Measurements from ENCODE around the gene SLC4A1.
A peak's percentile ranks its signal among the peaks of the same experiment; 100 is the strongest.

The SLC4A1 gene

DNA sequence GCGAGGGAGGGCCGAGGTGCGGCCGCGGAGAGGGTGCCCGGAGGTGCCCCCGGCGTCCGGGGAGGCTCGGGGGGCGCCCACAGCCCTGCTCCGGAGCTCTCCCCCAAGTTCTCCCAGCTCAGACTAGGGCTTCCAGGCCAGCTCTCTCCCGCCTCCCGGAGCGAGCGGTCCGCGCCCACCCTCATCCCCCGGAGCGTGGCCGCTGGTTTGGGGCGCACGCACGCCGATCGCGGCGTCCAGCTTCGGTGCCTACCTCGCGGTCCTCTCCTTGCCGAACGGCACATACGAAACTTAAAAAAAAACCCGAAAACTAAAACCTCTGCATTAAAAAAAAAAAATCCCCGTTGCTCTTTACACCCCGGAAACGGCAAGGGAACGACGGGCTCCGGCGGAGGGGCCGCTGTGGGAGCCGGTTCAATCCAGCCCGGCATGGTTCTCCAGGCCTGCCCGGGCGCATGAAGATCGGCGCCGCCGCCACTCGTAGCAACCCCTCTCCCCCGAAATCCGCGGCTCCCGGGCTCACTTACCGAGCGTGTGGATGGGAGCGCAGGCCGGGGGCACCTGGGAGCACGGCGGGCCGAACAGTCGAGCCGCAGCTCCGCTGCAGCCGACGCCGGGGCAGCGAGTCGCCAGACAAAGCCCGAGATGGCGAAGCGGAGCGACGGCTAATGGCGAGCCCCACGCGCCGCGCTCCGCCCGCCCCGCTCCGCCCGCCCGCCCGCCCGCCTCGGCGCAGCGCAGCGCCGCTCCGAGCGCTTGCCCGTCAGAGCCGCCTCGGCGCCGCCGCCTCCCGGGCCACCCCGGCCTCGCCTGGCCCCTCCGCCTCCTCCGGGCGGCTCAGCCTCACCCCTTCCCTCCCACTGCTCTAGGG is 47.5 kb downstream of the SLC4A1 start:
- DNase-seq (ENCODE audit: low spot score) = no peak

DNA sequence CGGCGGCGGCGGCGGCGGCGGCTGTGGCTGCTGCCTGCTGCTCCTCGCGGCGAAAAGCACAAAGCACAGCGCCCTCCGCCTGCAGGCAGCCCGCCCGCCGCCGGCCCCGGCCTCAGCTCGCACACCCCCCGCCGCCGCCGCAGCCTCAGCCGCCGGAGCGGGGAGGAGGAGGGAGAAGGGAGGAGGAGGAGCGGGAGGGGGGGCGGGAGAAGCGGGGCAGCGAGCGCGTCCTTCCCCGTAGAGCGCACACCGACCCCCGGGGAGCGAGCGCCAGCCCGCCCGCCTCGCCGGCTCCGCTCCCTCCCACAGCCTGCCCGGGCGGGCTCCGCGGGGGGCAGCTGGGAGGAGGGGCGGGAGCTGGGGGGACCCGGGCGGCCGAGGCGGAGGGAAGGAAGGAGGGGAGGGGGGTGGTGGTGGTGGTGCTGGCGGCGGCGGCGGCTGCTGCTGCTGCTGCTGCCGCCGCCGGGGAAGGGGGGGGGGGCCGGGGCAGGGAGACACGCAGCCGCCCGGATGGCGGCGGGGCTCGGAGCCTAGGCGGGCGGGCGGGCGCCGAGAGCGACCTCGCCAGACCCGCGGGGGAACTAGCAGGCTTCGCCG is 48.2 kb downstream of the SLC4A1 start, which contains the start of gene UBTF:
UBTF (minus strand) TSS at position 60 of the 597 bp plus-strand sequence. CDS start 1,446 bp downstream, outside the sequence.
- peak; percentile 44 for DNase-seq (ENCODE audit: low spot score)

DNA sequence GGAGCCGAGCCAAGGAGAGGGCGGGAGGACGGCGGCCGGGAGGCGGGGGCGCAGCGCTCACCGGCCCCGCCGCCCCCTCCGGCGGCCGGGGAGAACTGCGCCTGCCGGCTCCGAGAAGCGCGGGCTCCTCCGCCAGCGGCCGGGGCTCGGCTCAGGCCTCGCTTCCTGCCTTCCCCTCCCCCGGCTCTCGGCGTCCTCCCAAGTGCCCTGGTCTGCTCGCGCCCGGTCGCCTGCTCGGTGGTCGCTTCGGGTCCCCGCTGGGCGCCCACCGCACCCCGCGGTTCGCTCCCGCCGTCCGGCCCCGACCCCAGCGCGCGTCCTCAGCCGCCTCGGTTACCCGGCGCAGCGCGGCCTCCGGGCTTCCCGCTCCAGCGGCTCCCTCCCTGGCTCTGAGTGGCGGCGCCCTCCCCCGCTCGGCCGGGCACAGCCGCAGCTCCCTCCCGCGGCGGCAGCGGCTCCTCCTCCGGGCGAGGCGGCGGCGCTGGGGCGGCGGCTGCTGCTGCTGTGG is 48.8 kb downstream of the SLC4A1 start:
- DNase-seq (ENCODE audit: low spot score) = no peak

DNA sequence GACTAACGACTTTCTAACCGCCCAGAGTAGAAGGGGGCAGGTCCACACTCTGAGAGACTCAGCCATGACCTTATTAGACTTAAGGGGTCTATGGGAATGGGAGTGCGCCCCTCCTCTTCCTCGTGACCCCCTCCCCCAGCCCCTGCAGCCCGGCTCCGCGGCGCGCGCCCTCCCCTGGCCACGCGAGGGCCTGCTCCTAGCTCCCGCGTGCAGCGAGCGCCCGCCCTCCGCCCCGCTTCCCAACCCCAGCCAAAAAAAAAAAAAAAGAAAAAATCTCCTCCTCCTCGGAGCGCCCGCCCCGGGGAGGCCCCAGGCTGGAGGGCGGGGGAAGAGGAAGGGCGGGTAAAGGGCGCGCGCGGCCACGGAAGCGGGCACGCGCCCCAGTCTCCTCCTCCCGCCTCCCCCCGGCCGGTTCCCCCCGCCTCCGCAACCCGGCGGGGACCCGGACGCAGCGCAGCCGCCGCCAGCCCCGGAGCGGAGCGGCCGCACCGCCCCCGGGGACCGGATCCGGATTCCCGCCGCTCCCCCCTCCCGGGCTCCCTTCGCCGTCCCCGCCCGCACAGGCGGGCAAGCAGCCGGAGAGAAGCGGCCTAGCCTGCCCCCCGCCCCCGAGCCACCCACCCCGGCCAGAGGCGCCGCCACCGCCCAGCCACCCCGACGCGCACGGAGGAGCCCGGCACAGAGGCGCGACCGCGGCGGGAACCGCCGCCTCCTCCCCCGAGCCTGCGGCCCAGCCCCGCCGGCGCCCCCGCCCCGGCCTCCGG is 49.4 kb downstream of the SLC4A1 start:
- peak; percentile 76 for DNase-seq (ENCODE audit: low spot score)

DNA sequence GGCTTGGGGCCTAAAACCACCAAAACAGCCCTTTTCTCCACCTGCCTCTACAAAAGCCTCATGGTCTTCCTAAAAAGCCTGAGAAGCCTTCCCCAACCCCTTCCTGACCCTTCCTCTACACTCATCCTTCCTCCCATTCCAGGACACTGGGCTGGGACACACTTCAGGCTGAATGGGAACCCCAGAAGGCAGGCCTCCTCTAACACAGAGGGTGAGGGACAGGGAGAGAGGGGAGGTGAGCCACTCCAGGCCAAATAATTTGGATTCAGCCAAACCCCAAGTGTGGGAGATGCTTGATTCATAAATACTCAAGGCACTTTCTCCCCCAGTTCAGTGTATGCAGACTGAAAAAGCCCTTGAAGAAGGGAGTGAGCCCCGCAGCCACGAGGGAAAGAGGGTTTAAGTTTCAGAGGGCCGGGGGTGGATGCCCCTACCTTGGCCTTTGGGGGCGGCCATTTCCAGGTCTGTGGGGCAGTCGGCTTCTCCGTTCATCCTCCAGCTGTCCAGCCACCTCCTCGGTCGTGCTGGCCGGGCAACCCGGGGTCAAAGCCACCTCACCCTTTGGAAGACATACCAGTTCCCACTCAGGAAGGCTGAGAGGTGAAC is 50.1 kb downstream of the SLC4A1 start:
- no peak for DNase-seq (ENCODE audit: low spot score)

DNA sequence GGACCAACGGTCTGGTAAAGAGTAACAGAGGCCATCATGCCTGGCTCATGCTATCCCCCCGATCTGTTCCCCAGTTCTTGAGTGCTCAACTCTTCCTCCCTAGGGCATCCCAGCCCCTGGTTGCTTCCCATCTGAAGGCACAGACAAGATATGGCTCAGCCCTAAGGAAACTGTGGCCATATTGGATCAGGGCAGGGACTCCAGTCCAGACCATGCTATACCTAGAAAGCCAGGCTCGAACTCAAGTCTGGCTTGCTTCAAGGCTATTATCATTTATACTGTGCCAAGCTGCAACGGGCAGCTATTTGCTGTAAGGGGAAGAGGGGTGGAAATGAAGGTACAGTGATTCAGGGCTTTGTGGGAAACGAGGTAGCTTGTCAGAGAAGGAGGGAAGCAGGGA is 51.2 kb downstream of the SLC4A1 start:
- DNase-seq (ENCODE audit: low spot score) = no peak

DNA sequence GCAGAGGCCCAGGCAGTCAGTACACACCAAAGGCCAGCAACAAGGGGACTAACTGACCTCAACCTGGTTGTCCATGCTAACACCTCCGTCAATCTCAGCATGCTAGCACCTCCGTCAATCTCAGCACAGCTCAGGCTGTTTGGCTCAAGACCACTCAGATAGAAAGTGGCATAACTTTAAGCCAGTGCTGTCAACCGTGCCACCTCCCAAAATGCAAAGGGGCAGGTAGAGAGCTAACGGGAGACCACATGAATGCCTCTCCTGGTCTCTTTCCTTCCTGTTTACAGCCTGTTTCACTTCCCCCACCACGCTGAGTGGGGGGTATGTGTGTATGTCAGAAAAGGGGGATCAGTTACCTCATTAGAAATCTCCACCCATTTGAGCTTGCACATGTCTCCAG is 51.8 kb downstream of the SLC4A1 start:
- DNase-seq (ENCODE audit: low spot score) = no peak

DNA sequence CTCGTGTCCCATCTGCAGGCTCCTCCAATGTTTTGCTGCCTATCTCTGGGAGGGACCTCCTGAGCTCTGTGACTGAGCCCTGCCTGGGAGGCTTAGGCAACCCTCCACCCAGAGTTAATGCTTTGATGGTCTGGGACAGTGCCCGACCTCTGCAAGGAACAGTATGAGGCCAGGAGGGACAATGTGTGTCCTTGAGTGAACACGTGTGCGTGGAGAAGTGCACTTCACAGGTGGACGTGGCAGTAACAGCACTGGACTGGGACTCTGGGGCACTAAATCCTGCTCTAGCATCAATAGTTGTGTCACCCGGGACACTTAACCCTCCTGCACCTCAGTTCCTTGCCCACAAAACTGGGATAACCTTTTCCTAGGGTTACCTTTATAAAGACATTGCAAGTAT is 53.0 kb downstream of the SLC4A1 start:
- DNase-seq (ENCODE audit: low spot score) = no peak

DNA sequence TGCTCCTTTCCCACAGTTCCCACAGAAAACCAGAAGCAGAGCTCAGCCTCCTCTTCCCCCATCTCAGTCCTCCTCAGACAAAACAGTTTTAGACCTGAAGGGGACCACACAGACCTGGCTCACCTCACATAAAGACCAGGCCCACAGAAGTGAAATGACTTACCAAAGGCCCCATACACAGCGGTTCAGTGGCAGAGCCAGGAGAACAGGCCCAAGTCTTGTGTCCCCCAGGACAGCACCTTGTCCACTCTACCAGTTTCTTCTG is 53.8 kb downstream of the SLC4A1 start:
- DNase-seq (ENCODE audit: low spot score) = no peak

DNA sequence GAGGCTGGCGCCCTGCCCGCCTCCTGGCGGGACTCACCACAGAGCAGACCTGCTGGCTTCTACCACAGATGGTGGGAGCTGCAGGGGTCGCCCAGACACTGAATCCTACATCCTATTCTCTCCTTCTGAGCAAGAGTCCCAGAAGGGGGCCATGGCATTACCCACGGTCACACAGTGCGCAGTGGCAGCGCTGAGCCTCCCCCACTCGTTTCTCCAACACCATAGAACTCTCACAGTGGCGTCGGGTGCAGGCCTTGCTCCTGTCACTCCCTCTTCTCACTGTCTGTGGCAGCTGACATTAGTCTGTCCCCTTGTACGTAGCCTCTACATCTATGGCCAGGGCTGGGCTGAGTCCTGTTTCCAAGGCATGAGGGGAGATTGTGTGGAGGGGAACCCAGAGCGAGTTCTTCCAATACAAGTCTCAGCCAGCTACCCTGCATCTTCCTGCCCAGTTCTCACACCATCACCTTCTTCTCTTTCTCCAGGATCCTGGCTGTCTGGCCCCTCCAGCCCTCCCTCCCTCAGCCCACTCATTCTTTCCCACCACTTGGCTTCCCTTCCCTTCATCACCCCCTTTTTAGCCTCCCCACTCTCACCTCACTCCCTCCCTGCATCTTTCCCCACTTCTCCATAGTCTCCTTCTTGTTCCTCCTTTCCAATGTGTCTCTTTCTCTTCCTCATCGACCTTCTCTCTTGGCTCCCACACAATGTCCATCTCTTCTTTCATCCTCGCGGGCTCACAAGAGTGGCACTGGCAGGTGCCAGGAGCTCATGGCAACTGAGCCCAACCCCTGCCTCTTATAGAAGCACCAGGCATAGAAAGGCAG is 54.3 kb downstream of the SLC4A1 start:
- DNase-seq (ENCODE audit: low spot score) = no peak

DNA sequence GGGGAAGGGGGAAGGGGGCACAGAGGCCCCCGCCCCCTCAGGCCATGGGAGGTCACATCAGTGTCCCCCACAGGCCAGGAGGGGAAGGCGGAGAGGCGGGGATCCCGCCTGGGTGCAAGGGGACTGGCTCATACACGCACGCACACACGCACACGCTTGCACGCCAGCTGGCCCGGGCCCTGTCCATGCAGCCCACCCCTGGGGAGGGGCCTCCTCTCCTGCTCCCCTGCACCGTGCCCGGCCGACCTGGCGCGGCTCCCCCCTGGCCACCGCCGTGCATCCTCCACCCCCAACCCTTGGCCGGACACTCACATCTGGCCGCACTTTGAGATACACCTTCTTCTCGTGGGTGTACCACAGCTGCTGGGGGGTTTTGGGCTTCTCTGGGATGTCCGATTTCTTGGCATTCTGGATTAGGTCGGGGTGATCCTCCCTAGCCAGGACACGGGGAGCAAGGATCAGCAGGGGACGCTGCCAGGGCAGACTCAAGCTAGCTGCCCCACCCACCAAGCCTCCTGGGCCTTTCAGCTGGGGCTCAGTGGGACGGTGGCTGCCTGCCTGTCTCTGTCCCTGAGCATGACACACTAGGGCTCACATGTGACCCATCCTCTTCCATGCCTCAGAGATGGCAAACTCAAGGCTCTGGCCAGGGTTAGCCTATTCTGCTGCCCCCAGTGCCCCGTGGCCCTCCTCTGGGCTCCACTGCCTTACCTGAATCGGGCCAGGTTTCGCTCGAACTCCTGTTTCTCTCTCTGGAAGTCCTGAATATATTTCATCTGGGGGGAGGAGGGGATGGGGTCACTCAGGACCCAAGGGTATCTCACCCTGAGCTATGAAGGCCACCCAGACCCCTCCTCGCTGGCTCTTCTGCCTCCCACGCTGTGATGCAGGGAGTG is 55.2 kb downstream of the SLC4A1 start:
- no peak for DNase-seq (ENCODE audit: low spot score)

DNA sequence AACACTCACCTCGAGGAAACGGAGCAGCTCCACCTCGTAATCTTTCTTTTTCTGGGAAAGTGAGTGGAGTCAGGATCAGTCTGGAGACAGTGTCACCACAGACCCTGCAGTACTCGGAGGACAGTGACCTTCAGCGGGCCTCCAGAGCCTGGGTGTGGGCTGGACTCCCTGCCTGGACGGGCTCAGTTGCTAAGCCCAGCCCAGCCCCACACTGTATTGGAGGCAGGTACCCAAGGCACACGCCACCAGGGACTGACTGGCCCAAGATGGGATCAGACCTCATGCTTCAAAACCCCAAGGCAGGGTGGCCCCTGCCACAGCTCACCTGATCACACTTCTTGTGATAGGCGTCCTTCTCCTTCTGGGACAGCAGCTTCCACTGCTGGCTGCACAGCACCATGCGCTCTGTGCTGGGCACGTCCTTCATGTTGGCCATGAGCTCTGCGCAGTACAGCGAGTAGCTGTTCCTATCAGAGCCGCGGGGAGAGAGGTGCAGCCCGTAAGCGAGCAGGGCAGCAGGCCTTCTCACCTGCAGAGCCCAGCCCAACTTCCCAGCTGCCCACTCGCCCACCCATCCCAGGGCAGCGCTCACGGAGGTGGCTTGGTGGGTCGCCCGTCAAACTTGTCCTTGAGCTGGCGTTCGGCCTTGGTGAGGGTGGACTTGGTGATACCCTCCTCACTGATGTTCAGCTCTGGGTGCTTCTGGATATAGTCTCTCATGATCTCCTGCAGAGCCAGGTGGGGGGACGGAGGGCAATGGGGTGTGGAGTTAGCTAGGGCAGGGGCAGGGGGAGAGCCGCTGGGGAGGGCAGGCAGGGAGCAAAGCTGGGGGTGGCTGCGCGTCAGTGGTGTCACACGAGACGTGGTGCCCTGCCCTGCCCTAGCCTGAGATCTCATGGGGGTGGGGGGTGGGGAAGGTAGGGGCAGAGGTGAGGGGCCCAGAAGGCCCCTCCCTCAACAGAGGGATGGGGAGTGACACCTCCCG is 56.4 kb downstream of the SLC4A1 start:
- DNase-seq (ENCODE audit: low spot score) = no peak

DNA sequence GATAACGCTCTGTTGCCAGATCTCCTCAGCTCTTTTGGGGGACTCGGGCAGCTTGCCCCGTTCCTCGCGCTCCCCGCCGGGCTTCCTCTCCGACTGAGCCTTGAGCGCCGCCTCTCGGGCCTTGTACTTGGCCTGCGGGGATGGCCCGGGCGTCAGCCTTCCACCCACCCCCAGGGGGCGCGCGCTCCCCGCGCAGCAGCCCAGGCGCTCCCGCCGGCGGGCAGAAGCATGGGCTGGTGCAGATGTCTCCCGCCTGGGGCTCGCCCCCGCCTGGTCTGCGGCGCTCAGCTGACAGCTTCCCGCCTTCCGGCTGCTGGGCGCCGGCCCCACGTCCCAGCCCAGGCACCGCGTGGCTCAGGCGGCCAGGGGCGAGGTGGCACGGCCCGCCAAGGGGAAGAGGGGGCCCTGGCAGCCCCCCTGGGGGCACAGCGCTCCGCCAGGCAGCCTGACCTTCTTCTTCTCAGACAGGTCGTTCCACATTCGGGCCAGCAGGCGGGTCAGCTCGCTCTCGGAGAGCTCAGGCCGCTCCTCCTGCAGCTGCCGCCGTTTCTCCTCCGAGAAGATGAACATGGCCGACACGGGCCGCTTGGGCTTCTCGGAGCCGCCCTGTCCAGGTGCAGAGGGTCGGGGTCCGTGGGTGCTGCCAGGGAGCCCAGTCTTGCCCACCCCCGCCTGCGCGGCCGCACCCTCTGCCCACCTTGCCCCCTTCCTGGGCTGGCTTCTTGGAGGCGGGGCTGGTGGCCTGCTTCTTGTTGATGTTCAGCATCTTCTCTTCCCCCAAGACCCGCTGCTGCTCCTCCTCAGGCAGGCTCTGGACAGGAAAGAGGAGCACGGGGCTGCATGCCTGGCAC is 57.4 kb downstream of the SLC4A1 start:
- peak; percentile 91 for DNase-seq (ENCODE audit: low spot score)

DNA sequence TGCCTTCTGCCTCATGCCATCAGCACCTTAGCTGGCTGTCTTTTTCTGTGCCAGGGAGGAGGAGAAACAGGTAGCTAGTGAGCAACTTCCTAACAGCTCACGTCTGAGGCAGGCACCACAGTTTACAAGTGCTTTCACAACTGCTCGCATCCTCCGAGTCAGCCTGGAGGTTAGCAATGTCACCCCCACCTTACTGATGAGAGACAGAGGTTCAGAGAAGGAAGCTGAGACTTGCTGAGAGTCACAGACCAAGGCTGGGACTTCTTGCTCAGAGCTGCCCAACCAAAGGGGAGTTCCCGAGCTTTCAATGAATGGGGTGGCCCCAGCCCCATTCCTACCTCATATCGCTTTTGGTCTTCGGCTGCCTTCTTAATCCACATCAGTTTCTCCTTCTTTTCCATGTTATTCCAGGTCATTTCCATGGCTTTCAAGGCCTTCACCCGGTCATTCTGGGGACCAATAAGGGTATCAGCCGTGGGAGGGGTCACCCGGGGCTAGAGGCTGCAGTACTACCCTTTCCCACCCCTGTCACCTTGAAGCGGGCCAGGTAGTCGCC is 58.1 kb downstream of the SLC4A1 start:
- DNase-seq (ENCODE audit: low spot score) = no peak

DNA sequence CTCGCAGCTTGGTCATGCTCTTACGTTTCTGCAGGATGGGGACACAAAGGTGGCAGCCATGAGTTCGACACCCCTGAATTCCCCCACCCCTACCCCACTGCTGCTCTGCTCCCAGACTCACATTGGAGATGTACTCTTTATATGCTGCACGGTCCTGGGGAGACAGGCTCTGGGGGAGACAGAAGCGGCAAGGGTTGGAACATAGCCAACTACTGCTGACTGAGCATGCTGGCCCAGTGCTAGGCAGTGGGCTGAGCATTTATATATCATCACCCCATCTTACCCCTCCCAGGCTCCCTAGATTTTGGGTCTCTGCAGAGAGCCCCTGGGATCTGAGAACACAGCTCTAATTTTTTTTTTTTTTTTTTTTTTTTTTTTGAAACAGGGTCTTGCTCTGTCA is 60.2 kb downstream of the SLC4A1 start:
- DNase-seq (ENCODE audit: low spot score) = no peak

DNA sequence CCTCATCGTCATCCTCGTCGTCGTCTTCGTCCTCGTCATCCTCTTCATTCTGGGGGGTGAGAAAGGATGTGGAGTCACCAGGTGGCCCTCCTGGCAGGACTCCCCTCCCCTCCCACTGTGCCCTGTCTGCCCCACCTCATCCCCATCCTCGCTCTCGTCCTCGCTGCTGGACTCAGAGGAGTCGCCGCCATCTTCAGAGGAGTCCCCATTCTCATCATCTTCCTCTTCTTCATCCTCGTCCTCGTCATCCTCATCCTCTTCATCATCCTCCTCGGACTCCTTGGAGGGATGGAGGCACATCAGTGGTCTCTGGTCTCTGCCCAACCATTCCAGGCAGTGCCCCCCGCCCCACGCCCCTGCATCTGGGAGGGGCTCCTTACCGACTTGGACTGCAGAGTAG is 60.6 kb downstream of the SLC4A1 start:
- no peak for DNase-seq (ENCODE audit: low spot score)

DNA sequence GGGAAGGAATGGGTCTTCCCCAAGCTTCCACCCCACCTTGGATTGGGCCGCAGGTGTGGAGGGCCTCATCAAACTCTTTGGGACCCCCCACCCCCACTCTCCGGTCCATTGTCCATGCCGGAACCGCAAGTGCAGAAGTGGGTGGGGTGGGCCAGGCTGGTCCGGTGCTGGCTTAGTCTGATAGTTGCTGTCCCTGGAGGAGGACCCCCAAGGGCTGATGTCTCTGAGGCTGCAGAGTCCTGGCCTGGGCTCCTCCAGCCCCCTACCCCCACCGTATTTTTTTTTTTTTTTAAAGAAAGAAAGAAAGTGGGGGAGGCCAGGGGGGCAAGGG is 61.1 kb downstream of the SLC4A1 start:
- no peak for DNase-seq (ENCODE audit: low spot score)

Data from kidney capillary endothelial cell (primary cell).